GM10248 (cell line): ENCODE results near the gene ZNF419.
"Not testable (repeated sequence)": the region's sequence is repeated elsewhere in the genome, so short reads cannot be mapped to it uniquely, and the experiment has no call there.

Experiments
- CTCF ChIA-PET: fragments of 300-600 bp; sonication (Branson Sonifier 250); formaldehyde crosslinking; extraction: SDS; loops from one replicate; lab custom pipeline; 2021; ENCODE audit warnings: antibody characterized with exemption; lab: Yijun Ruan, JAX
- POLR2A ChIA-PET: fragments of 350-650 bp; sonication (Branson Sonifier 250); formaldehyde crosslinking; extraction: SDS; loops from one replicate; lab custom pipeline; 2020; ENCODE audit warnings: antibody characterized with exemption; lab: Yijun Ruan, JAX
- DNase-seq: peaks from one replicate; pipeline ENCODE4 v3.0.0; 2012; ENCODE audit errors: extremely low spot score
- CTCF ChIP-seq: IDR thresholded peaks from 2 replicates; pipeline ENCODE4 v1.5.1; 2012; ENCODE audit warnings: mild to moderate bottlenecking, low read depth; ENCODE audit errors: extremely low read depth, missing control alignments, control extremely low read depth

ZNF419 gene

GRCh38 chr19:57506163-57506562 lies 18.6 kb downstream of the ZNF419 start:
- no peak for TF ChIP-seq CTCF
- ChIA-PET POLR2A (no interaction called here), CTCF (no interaction called here)
- no peak for DNase-seq

GRCh38 chr19:57511484-57511883 lies 23.9 kb downstream of the ZNF419 start:
- CTCF ChIA-PET, result interaction anchor here (1.2 kb wide), 1 partner anchor 21 kb away, joined by 3 read pairs; no protein-coding TSS in a partner anchor
- POLR2A ChIA-PET, result no interaction called here
- TF ChIP-seq CTCF, result no peak

GRCh38 chr19:57512845-57513244 lies 25.3 kb downstream of the ZNF419 start:
- no peak for TF ChIP-seq CTCF
- ChIA-PET POLR2A (no interaction called here), CTCF (no interaction called here)
- no peak for DNase-seq

More at GRCh38 chr19:57511484-57511883, 23.9 kb downstream of the ZNF419 start:
- no peak for DNase-seq

GRCh38 chr19:57515255-57515654 lies 27.7 kb downstream of the ZNF419 start:
- ChIA-PET POLR2A (no interaction called here), CTCF (no interaction called here)
- DNase-seq, result no peak
- TF ChIP-seq CTCF, result no peak

GRCh38 chr19:57518021-57518420 lies 30.5 kb downstream of the ZNF419 start:
- CTCF ChIA-PET, POLR2A ChIA-PET: not testable (repeated sequence)

GRCh38 chr19:57527136-57527881 lies 39.8 kb downstream of the ZNF419 start, which contains the start of gene ZNF549:
TSS of gene ZNF549 (plus strand) at chr19:57527356. CDS start at chr19:57527574, 218 bp downstream.
- peak; percentile 95 for DNase-seq
- TF ChIP-seq CTCF, result no peak
- ChIA-PET CTCF (no interaction called here), POLR2A (no interaction called here)

More at GRCh38 chr19:57518021-57518420, 30.5 kb downstream of the ZNF419 start:
- DNase-seq, result not testable (repeated sequence)

GRCh38 chr19:57537953-57538547 lies 50.5 kb downstream of the ZNF419 start:
- no peak for TF ChIP-seq CTCF
- ChIA-PET POLR2A (no interaction called here), CTCF (no interaction called here)
- DNase-seq, result no peak
